ENCODE results near the gene CRTC1.

DNA sequence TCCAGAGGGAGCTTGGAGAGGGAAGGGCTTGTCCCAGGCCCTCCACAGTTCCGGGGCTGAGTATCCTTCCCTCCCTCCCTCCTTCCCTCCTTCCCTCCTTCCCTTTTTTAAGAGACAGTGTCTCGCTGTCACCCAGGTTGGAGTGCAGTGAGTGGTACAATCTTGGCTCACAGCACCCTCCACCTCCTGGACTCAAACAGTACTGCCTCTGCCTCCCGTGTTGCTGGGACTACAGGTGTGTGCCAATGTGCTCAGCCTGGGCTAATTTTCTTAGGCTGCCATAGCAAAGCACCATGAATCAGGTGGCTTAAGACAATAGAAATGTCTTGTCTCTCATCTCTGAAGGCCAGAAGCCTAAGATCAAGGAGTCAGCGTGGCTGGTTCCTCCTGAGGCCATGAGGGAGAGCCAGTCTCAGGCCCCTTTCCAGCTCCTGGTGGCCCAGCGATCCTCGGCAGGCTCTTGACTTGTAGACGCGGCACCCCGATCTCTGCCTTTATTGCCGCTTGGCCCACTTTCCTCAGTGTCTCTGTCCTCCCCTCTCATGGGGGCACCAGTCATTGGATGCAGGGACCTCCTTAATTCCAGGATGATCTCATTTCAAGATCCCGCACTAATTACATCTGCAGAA lies 47.5 kb downstream of the CRTC1 start:
- TF ChIP-seq, protein P1, sequence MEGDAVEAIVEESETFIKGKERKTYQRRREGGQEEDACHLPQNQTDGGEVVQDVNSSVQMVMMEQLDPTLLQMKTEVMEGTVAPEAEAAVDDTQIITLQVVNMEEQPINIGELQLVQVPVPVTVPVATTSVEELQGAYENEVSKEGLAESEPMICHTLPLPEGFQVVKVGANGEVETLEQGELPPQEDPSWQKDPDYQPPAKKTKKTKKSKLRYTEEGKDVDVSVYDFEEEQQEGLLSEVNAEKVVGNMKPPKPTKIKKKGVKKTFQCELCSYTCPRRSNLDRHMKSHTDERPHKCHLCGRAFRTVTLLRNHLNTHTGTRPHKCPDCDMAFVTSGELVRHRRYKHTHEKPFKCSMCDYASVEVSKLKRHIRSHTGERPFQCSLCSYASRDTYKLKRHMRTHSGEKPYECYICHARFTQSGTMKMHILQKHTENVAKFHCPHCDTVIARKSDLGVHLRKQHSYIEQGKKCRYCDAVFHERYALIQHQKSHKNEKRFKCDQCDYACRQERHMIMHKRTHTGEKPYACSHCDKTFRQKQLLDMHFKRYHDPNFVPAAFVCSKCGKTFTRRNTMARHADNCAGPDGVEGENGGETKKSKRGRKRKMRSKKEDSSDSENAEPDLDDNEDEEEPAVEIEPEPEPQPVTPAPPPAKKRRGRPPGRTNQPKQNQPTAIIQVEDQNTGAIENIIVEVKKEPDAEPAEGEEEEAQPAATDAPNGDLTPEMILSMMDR (IDR thresholded peaks at IDR 0.05): no peak
- TF ChIP-seq POLR2A (IDR thresholded peaks at IDR 0.05): no peak

Measured in body of pancreas (tissue), 4 donors.